Glutamatergic neuron (in vitro differentiated cells): ENCODE data around the gene ALMS1. TPM values are rescaled to one million over a fixed set of nuclear protein-coding genes. Genes with fewer than 3 reads are reported as not detected.

ENCODE experiments used
- DNase-seq: peaks from one replicate; pipeline ENCODE4 v3.0.0; 2022
- H3K27ac Mint-ChIP-seq: one replicate; pipeline ENCODE4 v1.8.0; 2020; ENCODE audit warnings: mild to moderate bottlenecking, mixed read lengths, inconsistent platforms; ENCODE audit not compliant: unreplicated experiment
- H3K27me3 Mint-ChIP-seq: one replicate; pipeline ENCODE4 v1.8.0; 2020; ENCODE audit warnings: mild to moderate bottlenecking, moderate library complexity, mixed read lengths, inconsistent platforms; ENCODE audit not compliant: unreplicated experiment
- H3K36me3 Mint-ChIP-seq: one replicate; pipeline ENCODE4 v1.8.0; 2020; ENCODE audit warnings: mild to moderate bottlenecking, mixed read lengths, inconsistent platforms; ENCODE audit not compliant: unreplicated experiment
- H3K4me1 Mint-ChIP-seq: one replicate; pipeline ENCODE4 v1.8.0; 2020; ENCODE audit warnings: mild to moderate bottlenecking, low read depth, mixed read lengths, inconsistent platforms; ENCODE audit not compliant: unreplicated experiment
- H3K4me3 Mint-ChIP-seq: one replicate; pipeline ENCODE4 v1.8.0; 2020; ENCODE audit warnings: mild to moderate bottlenecking, mixed read lengths, inconsistent platforms; ENCODE audit not compliant: unreplicated experiment
- H3K9me3 Mint-ChIP-seq: one replicate; pipeline ENCODE4 v1.8.0; 2020; ENCODE audit warnings: mild to moderate bottlenecking, moderate library complexity, mixed read lengths, inconsistent platforms; ENCODE audit not compliant: unreplicated experiment
- CTCF ChIP-seq: fragments of 200-600 bp; sonication (generic); IDR thresholded peaks from one replicate; pipeline ENCODE4 v1.5.0; 2021; ENCODE audit not compliant: partially characterized antibody, unreplicated experiment
- total RNA-seq: library from RNA; stranded (reverse); fragmentation: NEBNext Ultra II Directional; extraction: Animal tissue kit (Norgen Biotek cat#: 25700); gene quantifications from one replicate; pipeline ENCODE4 v1.2.1, GENCODE V29; 2021; ENCODE audit not compliant: unreplicated experiment

ALMS1 gene
- total RNA-seq, 1 donor from 2014 or later: 50.5 TPM

GRCh38 chr2:73414696-73415095, 29.1 kb downstream of the ALMS1 start:
- Mint-ChIP-seq H3K36me3 (no peaks in the 10 kb centered on the region), H3K9me3 (no peaks in the 10 kb centered on the region), H3K4me3 (no peak overlapping the region), H3K4me1 (peaks cover 5% of the 10 kb centered on the region), H3K27ac (no peak overlapping the region), H3K27me3 (no peaks in the 10 kb centered on the region)
- no peak for DNase-seq
- TF ChIP-seq CTCF: no peak

GRCh38 chr2:73415906-73416305, 30.3 kb downstream of the ALMS1 start:
- TF ChIP-seq CTCF: no peak
- no peaks in the 10 kb centered on the region for H3K9me3 Mint-ChIP-seq
- H3K36me3 Mint-ChIP-seq: no peaks in the 10 kb centered on the region
- no peak overlapping the region for H3K27ac Mint-ChIP-seq
- no peak for DNase-seq
- no peaks in the 10 kb centered on the region for H3K27me3 Mint-ChIP-seq
- H3K4me1 Mint-ChIP-seq: peaks cover 5% of the 10 kb centered on the region
- no peak overlapping the region for H3K4me3 Mint-ChIP-seq

- H3K4me3 Mint-ChIP-seq: no peak overlapping the region
- H3K4me1 Mint-ChIP-seq: peaks cover 5% of the 10 kb centered on the region
- H3K27me3 Mint-ChIP-seq: no peaks in the 10 kb centered on the region
- H3K36me3 Mint-ChIP-seq: no peaks in the 10 kb centered on the region
- TF ChIP-seq CTCF: no peak
- DNase-seq: no peak
- H3K27ac Mint-ChIP-seq: no peak overlapping the region
- no peaks in the 10 kb centered on the region for H3K9me3 Mint-ChIP-seq
Measured at GRCh38 chr2:73418343-73418742, 32.7 kb downstream of the ALMS1 start.

- no peak overlapping the region for H3K4me3 Mint-ChIP-seq
- H3K36me3 Mint-ChIP-seq: no peaks in the 10 kb centered on the region
- H3K4me1 Mint-ChIP-seq: no peaks in the 10 kb centered on the region
- no peaks in the 10 kb centered on the region for H3K9me3 Mint-ChIP-seq
- H3K27me3 Mint-ChIP-seq: no peaks in the 10 kb centered on the region
- H3K27ac Mint-ChIP-seq: no peak overlapping the region
- no peak for TF ChIP-seq CTCF
- no peak for DNase-seq
Measured at GRCh38 chr2:73423913-73424312, 38.3 kb downstream of the ALMS1 start.

- H3K9me3 Mint-ChIP-seq: no peaks in the 10 kb centered on the region
- H3K4me1 Mint-ChIP-seq: no peaks in the 10 kb centered on the region
- no peaks in the 10 kb centered on the region for H3K27me3 Mint-ChIP-seq
- H3K4me3 Mint-ChIP-seq: no peak overlapping the region
- no peaks in the 10 kb centered on the region for H3K36me3 Mint-ChIP-seq
- no peak overlapping the region for H3K27ac Mint-ChIP-seq
- no peak for DNase-seq
- TF ChIP-seq CTCF: no peak
Measured at GRCh38 chr2:73426176-73426575, 40.5 kb downstream of the ALMS1 start.
